ENCODE measurements around the gene KRTAP20-1. TPM values are rescaled to one million over a fixed set of nuclear protein-coding genes. Genes with fewer than 3 reads are reported as not detected.

KRTAP20-1 gene
- total RNA-seq, 1 experiment from 2014 or later = not detected

DNA sequence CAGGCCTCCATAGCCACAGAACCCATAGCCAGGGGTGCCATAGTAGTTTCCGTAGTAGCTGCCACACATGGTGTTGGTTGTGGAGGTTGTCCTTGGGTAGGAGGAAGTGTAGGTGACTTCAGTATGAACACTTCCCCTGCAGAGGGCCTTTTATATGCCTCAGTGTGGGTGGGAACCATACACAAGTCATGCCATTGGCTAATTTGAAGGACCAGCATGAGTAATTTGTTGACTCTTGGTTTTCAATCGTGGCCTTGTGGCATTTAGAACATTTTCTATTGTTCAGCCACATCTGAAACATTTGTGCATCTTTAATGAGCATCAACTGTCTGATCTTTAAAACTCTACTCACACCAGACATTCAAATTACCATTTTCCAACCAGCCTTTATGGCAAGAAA lies 2.4 kb upstream of the KRTAP20-1 start, which contains the start of gene KRTAP6-1:
KRTAP6-1 (minus strand) TSS at position 95 of the 400 bp plus-strand sequence; CDS start at position 69, 26 bp downstream.
- ChIA-PET POLR2A (no interaction called here), CTCF (no interaction called here)
- H3K9me3 Mint-ChIP-seq (ENCODE audit: unreplicated experiment) = no peaks in the 10 kb centered on the region

GRCh38 chr21:30615199-30615598 lies 1.0 kb upstream of the KRTAP20-1 start:
- no peak overlapping the region for H3K4me3 Mint-ChIP-seq (ENCODE audit: unreplicated experiment)
- ChIA-PET POLR2A (no interaction called here), CTCF (no interaction called here)
- no TSS peak for BruUV-seq (replicated peaks)
- DNase-seq (ENCODE audit: unreplicated experiment) = no peak
- intact Hi-C loops (cut with micrococcal nuclease) = no loop called here
- TF ChIP-seq, protein P1, sequence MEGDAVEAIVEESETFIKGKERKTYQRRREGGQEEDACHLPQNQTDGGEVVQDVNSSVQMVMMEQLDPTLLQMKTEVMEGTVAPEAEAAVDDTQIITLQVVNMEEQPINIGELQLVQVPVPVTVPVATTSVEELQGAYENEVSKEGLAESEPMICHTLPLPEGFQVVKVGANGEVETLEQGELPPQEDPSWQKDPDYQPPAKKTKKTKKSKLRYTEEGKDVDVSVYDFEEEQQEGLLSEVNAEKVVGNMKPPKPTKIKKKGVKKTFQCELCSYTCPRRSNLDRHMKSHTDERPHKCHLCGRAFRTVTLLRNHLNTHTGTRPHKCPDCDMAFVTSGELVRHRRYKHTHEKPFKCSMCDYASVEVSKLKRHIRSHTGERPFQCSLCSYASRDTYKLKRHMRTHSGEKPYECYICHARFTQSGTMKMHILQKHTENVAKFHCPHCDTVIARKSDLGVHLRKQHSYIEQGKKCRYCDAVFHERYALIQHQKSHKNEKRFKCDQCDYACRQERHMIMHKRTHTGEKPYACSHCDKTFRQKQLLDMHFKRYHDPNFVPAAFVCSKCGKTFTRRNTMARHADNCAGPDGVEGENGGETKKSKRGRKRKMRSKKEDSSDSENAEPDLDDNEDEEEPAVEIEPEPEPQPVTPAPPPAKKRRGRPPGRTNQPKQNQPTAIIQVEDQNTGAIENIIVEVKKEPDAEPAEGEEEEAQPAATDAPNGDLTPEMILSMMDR (IDR thresholded peaks at IDR 0.05; ENCODE audit: unreplicated experiment) = no peak
- no peak overlapping the region for H3K27ac Mint-ChIP-seq (ENCODE audit: low read depth, unreplicated experiment)
- H3K4me1 Mint-ChIP-seq (ENCODE audit: insufficient read depth, unreplicated experiment) = no peaks in the 10 kb centered on the region
- H3K36me3 Mint-ChIP-seq (ENCODE audit: insufficient read depth, unreplicated experiment) = no peaks in the 10 kb centered on the region
- H3K27me3 Mint-ChIP-seq (ENCODE audit: insufficient read depth, unreplicated experiment) = no peaks in the 10 kb centered on the region
- H3K9me3 Mint-ChIP-seq (ENCODE audit: unreplicated experiment) = no peaks in the 10 kb centered on the region

More for the DNA sequence above, 2.4 kb upstream of the KRTAP20-1 start, which contains the start of gene KRTAP6-1:
- TF ChIP-seq, protein P1 (IDR thresholded peaks at IDR 0.05; ENCODE audit: unreplicated experiment) = no peak
- intact Hi-C loops (cut with micrococcal nuclease) = no loop called here
- Mint-ChIP-seq H3K4me1 (ENCODE audit: insufficient read depth, unreplicated experiment) (no peaks in the 10 kb centered on the region), H3K27me3 (ENCODE audit: insufficient read depth, unreplicated experiment) (no peaks in the 10 kb centered on the region), H3K4me3 (ENCODE audit: unreplicated experiment) (no peak within 1 kb of the TSS), H3K27ac (ENCODE audit: low read depth, unreplicated experiment) (no peak within 1 kb of the TSS), H3K36me3 (ENCODE audit: insufficient read depth, unreplicated experiment) (no peaks in the 10 kb centered on the region)
- no peak for DNase-seq (ENCODE audit: unreplicated experiment)
- no TSS peak for BruUV-seq (replicated peaks)

DNA sequence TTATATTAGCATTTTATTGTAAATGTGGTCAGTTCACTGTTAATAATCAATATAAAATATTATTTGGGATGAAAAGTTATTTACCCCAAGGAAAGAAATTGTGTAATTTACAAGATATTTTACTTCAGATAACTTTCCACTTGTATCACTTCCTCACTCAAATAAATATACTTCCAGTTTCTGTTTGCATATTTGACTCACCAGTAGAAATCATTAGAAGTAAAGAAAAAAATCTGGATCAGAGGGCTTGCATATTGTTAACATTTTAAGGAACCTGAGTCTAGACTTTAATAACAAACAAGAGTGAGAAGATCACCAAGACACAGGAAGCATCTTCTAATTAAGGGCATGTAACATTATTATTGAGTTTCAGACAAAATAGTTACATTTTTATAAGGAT lies 3.9 kb downstream of the KRTAP20-1 start:
- ChIA-PET POLR2A (no interaction called here), CTCF (interaction anchor here (0.6 kb wide), 1 partner anchor 219 kb away, joined by 3 read pairs; no protein-coding TSS in a partner anchor)
- TF ChIP-seq, protein P1 (IDR thresholded peaks at IDR 0.05; ENCODE audit: unreplicated experiment) = no peak
- no peak for DNase-seq (ENCODE audit: unreplicated experiment)
- Mint-ChIP-seq H3K27me3 (ENCODE audit: insufficient read depth, unreplicated experiment) (no peaks in the 10 kb centered on the region), H3K4me3 (ENCODE audit: unreplicated experiment) (no peak overlapping the region), H3K9me3 (ENCODE audit: unreplicated experiment) (no peaks in the 10 kb centered on the region), H3K27ac (ENCODE audit: low read depth, unreplicated experiment) (no peak overlapping the region), H3K4me1 (ENCODE audit: insufficient read depth, unreplicated experiment) (no peaks in the 10 kb centered on the region), H3K36me3 (ENCODE audit: insufficient read depth, unreplicated experiment) (no peaks in the 10 kb centered on the region)
- intact Hi-C loops (cut with micrococcal nuclease) = no loop called here
- no TSS peak for BruUV-seq (replicated peaks)

DNA sequence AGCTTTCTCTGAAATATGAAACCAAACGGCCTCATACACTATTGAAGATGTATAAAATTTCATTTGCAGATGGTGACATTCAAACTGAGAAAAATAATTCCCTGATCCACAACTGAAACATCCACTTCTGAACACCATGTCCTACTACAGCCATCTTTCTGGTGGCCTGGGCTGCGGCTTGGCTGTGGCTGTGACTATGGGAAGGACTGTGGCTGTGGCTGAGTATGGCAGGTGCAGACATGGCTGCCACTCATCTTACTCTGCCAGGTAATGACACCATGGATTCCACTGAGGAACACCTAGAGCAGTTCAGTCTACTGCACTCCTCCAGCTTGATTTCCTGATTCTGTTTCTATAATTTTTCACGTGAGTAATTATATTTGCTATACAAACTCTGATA lies 4.3 kb downstream of the KRTAP20-1 start, which contains the start of gene KRTAP20-4:
KRTAP20-4 (plus strand) TSS at position 106 of the 400 bp plus-strand sequence.
- Mint-ChIP-seq H3K27me3 (ENCODE audit: insufficient read depth, unreplicated experiment) (no peaks in the 10 kb centered on the region), H3K27ac (ENCODE audit: low read depth, unreplicated experiment) (peak within 1 kb of the TSS; percentile 51), H3K4me3 (ENCODE audit: unreplicated experiment) (no peak within 1 kb of the TSS), H3K9me3 (ENCODE audit: unreplicated experiment) (no peaks in the 10 kb centered on the region), H3K4me1 (ENCODE audit: insufficient read depth, unreplicated experiment) (no peaks in the 10 kb centered on the region), H3K36me3 (ENCODE audit: insufficient read depth, unreplicated experiment) (no peaks in the 10 kb centered on the region)
- ChIA-PET CTCF (no interaction called here), POLR2A (no interaction called here)
- intact Hi-C loops (cut with micrococcal nuclease) = no loop called here
- BruUV-seq (replicated peaks) = no TSS peak
- TF ChIP-seq, protein P1 (IDR thresholded peaks at IDR 0.05; ENCODE audit: unreplicated experiment) = no peak
- no peak for DNase-seq (ENCODE audit: unreplicated experiment)

Measured in MCF 10A (cell line).